GM12892 (cell line): Measurements from ENCODE around the gene PRRG3. TPM values are rescaled to one million over a fixed set of nuclear protein-coding genes. Genes with fewer than 3 reads are reported as not detected.
"Not testable (repeated sequence)": the region's sequence is repeated elsewhere in the genome, so short reads cannot be mapped to it uniquely, and the experiment has no call there.

ENCODE experiments used
- DNase-seq: peaks from one replicate; pipeline ENCODE4 v3.0.0; 2011; ENCODE audit not compliant: insufficient read length
- FAIRE-seq: peaks from 2 replicates; lab custom pipeline; 2011; peaks lifted over from hg19 to GRCh38; lab: Jason Lieb, UNC
- POLR2A ChIP-seq: IDR thresholded peaks from 2 replicates; pipeline ENCODE4 v1.6.1; 2011; ENCODE audit warnings: low read depth, low read length, control low read depth
- POLR2AphosphoS5 ChIP-seq: IDR thresholded peaks from 2 replicates; pipeline ENCODE4 v1.6.1; 2011; ENCODE audit warnings: low read depth, low read length, control low read depth
- TAF1 ChIP-seq: IDR thresholded peaks from 2 replicates; pipeline ENCODE4 v1.6.1; 2011; ENCODE audit warnings: low read depth, mild to moderate bottlenecking, control low read depth, low read length, borderline replicate concordance
- polyA plus RNA-seq: library from polyadenylated mRNA; unstranded; fragments of >200 nt; gene quantifications from one replicate; pipeline ENCODE4 v1.2.1, GENCODE V29; 2012; ENCODE audit warnings: missing spikeins, inconsistent platforms; ENCODE audit not compliant: missing spikeins

Gene PRRG3
- polyA plus RNA-seq = not detected

GRCh38 chrX:151694661-151695582, at the start of gene PRRG3:
TSS of gene PRRG3 (plus strand) at chrX:151695458. CDS start at chrX:151698815, 3,357 bp downstream.
- no peak for FAIRE-seq
- TF ChIP-seq POLR2A (no peak), POLR2AphosphoS5 (no peak), TAF1 (no peak)

GRCh38 chrX:151675121-151675746, 20.0 kb upstream of the PRRG3 start:
- no peak for FAIRE-seq
- no peak for DNase-seq
- no peak for TF ChIP-seq POLR2A
- TF ChIP-seq TAF1 = no peak
- TF ChIP-seq POLR2AphosphoS5 = no peak

More at GRCh38 chrX:151694661-151695582, at the start of gene PRRG3:
- no peak for DNase-seq

GRCh38 chrX:151676196-151676595, 19.1 kb upstream of the PRRG3 start:
- no peak for FAIRE-seq
- TF ChIP-seq POLR2AphosphoS5 = no peak
- no peak for TF ChIP-seq TAF1
- no peak for TF ChIP-seq POLR2A
- DNase-seq = no peak

- no peak for FAIRE-seq
- TF ChIP-seq POLR2A = no peak
- no peak for TF ChIP-seq TAF1
- TF ChIP-seq POLR2AphosphoS5 = no peak
These were observed 15.4 kb upstream of the PRRG3 start for GRCh38 chrX:151679798-151680402.

GRCh38 chrX:151680805-151681204, 14.5 kb upstream of the PRRG3 start:
- no peak for TF ChIP-seq TAF1
- no peak for TF ChIP-seq POLR2A
- no peak for TF ChIP-seq POLR2AphosphoS5
- DNase-seq = no peak
- FAIRE-seq = peak; percentile 87

More at GRCh38 chrX:151679798-151680402, 15.4 kb upstream of the PRRG3 start:
- no peak for DNase-seq

- FAIRE-seq = no peak
- no peak for DNase-seq
- TF ChIP-seq POLR2A = no peak
- TF ChIP-seq TAF1 = no peak
- no peak for TF ChIP-seq POLR2AphosphoS5
These were observed 7.6 kb upstream of the PRRG3 start for GRCh38 chrX:151687635-151688034.

- no peak for DNase-seq
- FAIRE-seq = no peak
These were observed 6.6 kb upstream of the PRRG3 start for GRCh38 chrX:151688695-151689094.

GRCh38 chrX:151692825-151693224, 2.4 kb upstream of the PRRG3 start:
- TF ChIP-seq TAF1 (no peak), POLR2AphosphoS5 (no peak), POLR2A (no peak)
- DNase-seq (no peak), FAIRE-seq (no peak)

More at GRCh38 chrX:151688695-151689094, 6.6 kb upstream of the PRRG3 start:
- no peak for TF ChIP-seq POLR2A
- no peak for TF ChIP-seq POLR2AphosphoS5
- TF ChIP-seq TAF1 = no peak

- FAIRE-seq (no peak), DNase-seq (no peak)
- TF ChIP-seq TAF1 (no peak), POLR2AphosphoS5 (no peak)
These were observed 1.1 kb upstream of the PRRG3 start for GRCh38 chrX:151694121-151694520.

GRCh38 chrX:151695583-151696340, 504 bp downstream of the PRRG3 start:
- TF ChIP-seq POLR2A (no peak), POLR2AphosphoS5 (no peak), TAF1 (no peak)
- FAIRE-seq = no peak

GRCh38 chrX:151697082-151697481, 1.8 kb downstream of the PRRG3 start:
- FAIRE-seq = not testable (repeated sequence)

More at GRCh38 chrX:151695583-151696340, 504 bp downstream of the PRRG3 start:
- no peak for DNase-seq

More at GRCh38 chrX:151697082-151697481, 1.8 kb downstream of the PRRG3 start:
- not testable (repeated sequence) for DNase-seq
